HFF-Myc (cell line): ENCODE results near the gene UFD1.

ENCODE experiments used
- DNase-seq: peaks from one replicate; pipeline ENCODE4 v3.0.0-alpha.2; 2011; ENCODE audit warnings: low read depth; ENCODE audit errors: extremely low read depth
- H3K4me3 ChIP-seq: replicated peaks from 2 replicates; pipeline ENCODE4 v1.5.1; 2011; ENCODE audit warnings: low read depth, mild to moderate bottlenecking, control low read depth, low read length
- CTCF ChIP-seq: IDR thresholded peaks from 2 replicates; pipeline ENCODE4 v1.5.1; 2012; ENCODE audit warnings: mild to moderate bottlenecking, low read depth, low read length, control low read depth; ENCODE audit errors: missing control alignments

UFD1 gene

DNA sequence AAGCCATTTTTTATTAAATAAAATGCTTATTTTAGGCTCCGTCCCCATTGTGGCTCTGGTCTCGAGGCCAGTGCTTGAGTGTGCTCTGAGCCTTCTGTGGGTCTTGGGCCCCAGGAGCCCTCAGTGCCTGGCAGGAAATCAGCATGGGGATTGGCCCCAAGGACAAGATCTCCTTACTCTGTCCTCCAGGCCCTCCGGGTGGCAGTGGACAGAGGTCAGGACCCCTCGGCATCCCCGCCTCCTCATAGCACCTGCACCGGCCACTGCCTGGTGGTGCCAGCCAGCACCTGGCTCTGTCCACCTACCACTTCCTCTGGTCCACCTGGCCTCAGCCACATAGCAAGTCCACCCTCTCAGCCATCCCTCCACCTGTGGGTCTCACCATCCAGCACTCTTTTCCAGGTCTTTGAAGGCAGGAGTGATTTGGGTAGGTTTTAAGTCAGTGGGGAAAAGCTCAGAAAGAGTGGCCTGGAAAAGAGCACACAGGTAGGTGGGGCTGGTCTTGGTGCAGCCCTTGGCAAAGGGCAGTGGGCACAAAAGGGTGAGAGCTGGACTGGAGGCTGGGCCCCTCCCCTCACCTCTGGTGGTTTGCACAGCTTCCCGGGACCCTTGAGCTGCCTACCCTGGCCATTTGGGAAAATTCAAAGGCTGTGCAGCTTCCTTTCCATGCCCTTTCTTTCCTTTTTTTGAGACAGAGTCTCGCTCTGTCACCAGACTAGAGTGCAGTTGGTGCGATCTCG lies 41.7 kb upstream of the UFD1 start:
- TF ChIP-seq CTCF, result no peak
- H3K4me3 ChIP-seq, result no peak overlapping the region
- no peak for DNase-seq

DNA sequence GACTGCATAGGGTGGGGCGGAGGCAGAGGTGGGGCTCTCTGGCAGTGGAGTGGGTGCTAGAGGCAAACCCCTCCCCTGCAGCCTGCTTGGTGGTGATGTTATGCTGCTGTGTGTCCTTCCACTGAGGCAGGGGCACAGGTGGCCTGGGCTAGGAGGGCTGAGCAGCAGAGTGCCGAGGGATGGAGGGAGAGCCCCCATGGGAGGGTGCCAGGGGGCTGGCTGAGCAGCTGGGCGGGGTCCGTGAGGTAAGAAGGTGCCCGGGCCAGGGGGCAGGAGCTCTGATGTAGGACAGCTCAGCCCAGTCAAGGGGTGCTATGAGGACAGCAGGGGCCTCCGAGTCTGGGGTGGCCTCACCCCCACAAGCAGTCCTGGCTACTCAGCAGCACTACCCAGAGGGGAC lies 41.0 kb upstream of the UFD1 start:
- DNase-seq, result no peak
- H3K4me3 ChIP-seq, result no peak overlapping the region
- no peak for TF ChIP-seq CTCF

DNA sequence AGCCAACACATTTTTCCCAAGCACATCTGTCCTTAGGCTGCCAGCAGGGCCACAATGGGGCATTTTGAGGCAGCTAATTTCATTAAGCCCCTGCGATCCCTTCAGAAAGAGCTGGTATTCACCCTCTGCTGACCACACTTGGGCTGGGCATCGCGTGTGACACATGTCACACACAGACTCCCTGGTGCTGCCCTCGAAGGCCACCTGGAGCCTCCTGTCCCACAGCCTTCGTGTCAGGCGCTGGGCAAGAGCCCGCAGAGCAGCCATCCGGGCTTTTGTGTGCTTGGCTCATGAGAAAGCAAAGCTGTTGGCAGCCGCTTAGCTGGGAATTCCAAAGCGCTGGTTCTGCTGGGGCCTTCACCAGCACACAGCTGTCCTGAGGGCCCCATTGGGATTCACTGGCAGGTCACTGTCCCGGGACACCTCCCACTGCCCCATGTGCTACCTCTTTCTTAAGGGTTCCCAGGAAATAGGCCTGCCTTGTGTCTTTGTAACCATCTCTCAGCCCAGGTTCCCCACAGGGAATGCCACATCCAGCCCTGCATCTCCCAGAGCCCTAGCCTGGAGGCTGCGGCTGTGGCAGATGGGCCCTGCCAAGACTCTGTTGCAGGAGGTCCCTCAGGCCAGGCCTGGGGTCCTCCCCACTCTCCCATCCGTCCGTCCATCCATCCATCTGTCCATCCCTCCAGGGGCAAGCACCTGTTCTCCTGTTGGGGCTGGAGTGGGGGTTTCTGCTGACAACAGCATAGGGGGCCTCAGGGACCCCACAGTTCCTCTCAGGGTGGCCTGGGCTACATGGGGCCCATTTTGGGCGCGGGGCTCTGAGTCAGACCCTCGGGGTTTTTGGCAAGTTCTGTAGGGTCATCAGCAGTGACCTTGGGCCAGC lies 40.3 kb upstream of the UFD1 start:
- no peak for TF ChIP-seq CTCF
- DNase-seq, result no peak
- H3K4me3 ChIP-seq, result no peak overlapping the region

DNA sequence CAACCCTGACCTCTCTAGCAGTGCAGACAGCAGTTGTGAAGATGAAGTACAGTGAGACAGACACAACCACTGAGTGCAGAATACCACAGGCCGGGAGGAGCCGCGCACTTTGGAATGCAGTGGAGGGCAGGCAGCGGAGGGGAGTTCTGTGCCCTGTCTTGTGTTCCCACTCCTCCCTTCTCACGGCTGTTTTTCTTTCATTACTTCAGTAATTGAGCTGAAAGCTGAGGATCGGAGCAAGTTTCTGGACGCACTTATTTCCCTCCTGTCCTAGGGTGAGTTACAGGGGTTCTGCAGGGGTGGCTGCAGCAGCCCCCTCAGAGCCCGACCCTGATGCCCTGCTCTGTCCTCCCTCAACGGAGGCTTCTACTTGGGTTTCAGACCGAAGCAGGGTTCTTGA lies 39.6 kb upstream of the UFD1 start:
- H3K4me3 ChIP-seq, result no peak overlapping the region
- TF ChIP-seq CTCF, result no peak
- DNase-seq, result no peak

- H3K4me3 ChIP-seq, result no peak overlapping the region
- no peak for TF ChIP-seq CTCF
- DNase-seq, result no peak
These were observed 39.1 kb upstream of the UFD1 start for GRCh38 chr22:19517919-19518611.

GRCh38 chr22:19517171-19517500 lies 38.1 kb upstream of the UFD1 start:
- no peak for TF ChIP-seq CTCF
- no peak overlapping the region for H3K4me3 ChIP-seq
- DNase-seq, result no peak
